Adipocyte (in vitro differentiated cells): ENCODE data around the gene CDC42BPA.

Experiments
- DNase-seq: peaks from one replicate; pipeline ENCODE4 v3.0.0-alpha.2; 2015; ENCODE audit warnings: low read depth
- H3K27me3 ChIP-seq: replicated peaks from 2 replicates; pipeline ENCODE4 v1.7.0; 2013; ENCODE audit warnings: mild to moderate bottlenecking, low read length, moderate library complexity; ENCODE audit not compliant: control insufficient read depth, insufficient read depth
- H3K36me3 ChIP-seq: 2 replicates; pipeline ENCODE4 v1.7.0; 2013; ENCODE audit warnings: low read length, mild to moderate bottlenecking, moderate library complexity; ENCODE audit not compliant: control insufficient read depth, insufficient read depth, severe bottlenecking
- H3K4me1 ChIP-seq: 2 replicates; pipeline ENCODE4 v1.7.0; 2013; ENCODE audit warnings: mild to moderate bottlenecking, low read length, moderate library complexity; ENCODE audit not compliant: control insufficient read depth, insufficient read depth
- H3K4me3 ChIP-seq: 2 replicates; pipeline ENCODE4 v1.7.0; 2013; ENCODE audit warnings: mild to moderate bottlenecking, low read length, moderate library complexity
- H3K9ac ChIP-seq: 2 replicates; pipeline ENCODE4 v1.7.0; 2013; ENCODE audit warnings: mild to moderate bottlenecking, low read length, moderate library complexity
- H3K9me3 ChIP-seq: 2 replicates; pipeline ENCODE4 v1.7.0; 2013; ENCODE audit warnings: mild to moderate bottlenecking, low read length, moderate library complexity; ENCODE audit not compliant: control insufficient read depth

Gene CDC42BPA

GRCh38 chr1:227333423-227333822 is 15.1 kb upstream of the CDC42BPA start:
- no peaks in the 10 kb centered on the region for H3K4me1 ChIP-seq
- no peak for DNase-seq
- peaks cover 9% of the 10 kb centered on the region for H3K9me3 ChIP-seq
- no peak overlapping the region for H3K9ac ChIP-seq
- H3K4me3 ChIP-seq, result no peak overlapping the region
- H3K36me3 ChIP-seq, result no peaks in the 10 kb centered on the region
- H3K27me3 ChIP-seq, result no peaks in the 10 kb centered on the region

GRCh38 chr1:227330279-227331076 is 12.2 kb upstream of the CDC42BPA start:
- peaks cover 9% of the 10 kb centered on the region for H3K9me3 ChIP-seq
- H3K4me3 ChIP-seq, result no peak overlapping the region
- H3K4me1 ChIP-seq, result no peaks in the 10 kb centered on the region
- no peaks in the 10 kb centered on the region for H3K36me3 ChIP-seq
- H3K27me3 ChIP-seq, result no peaks in the 10 kb centered on the region
- DNase-seq, result peak; percentile 60
- H3K9ac ChIP-seq, result no peak overlapping the region

- Histone ChIP-seq H3K9ac (no peak overlapping the region), H3K36me3 (no peaks in the 10 kb centered on the region), H3K9me3 (peaks cover 7% of the 10 kb centered on the region), H3K27me3 (no peaks in the 10 kb centered on the region), H3K4me3 (no peak overlapping the region), H3K4me1 (no peaks in the 10 kb centered on the region)
- no peak for DNase-seq
Observed at GRCh38 chr1:227328405-227329019, 10.2 kb upstream of the CDC42BPA start.

GRCh38 chr1:227325156-227325555 is 6.9 kb upstream of the CDC42BPA start:
- no peaks in the 10 kb centered on the region for H3K4me1 ChIP-seq
- no peaks in the 10 kb centered on the region for H3K36me3 ChIP-seq
- no peak overlapping the region for H3K4me3 ChIP-seq
- DNase-seq, result no peak
- no peaks in the 10 kb centered on the region for H3K27me3 ChIP-seq
- no peak overlapping the region for H3K9ac ChIP-seq
- H3K9me3 ChIP-seq, result no peaks in the 10 kb centered on the region

- peaks cover 4% of the 10 kb centered on the region for H3K4me1 ChIP-seq
- H3K4me3 ChIP-seq, result no peak overlapping the region
- no peaks in the 10 kb centered on the region for H3K27me3 ChIP-seq
- H3K36me3 ChIP-seq, result no peaks in the 10 kb centered on the region
- DNase-seq, result no peak
- no peaks in the 10 kb centered on the region for H3K9me3 ChIP-seq
- no peak overlapping the region for H3K9ac ChIP-seq
Observed at GRCh38 chr1:227323967-227324268, 5.6 kb upstream of the CDC42BPA start.

GRCh38 chr1:227323171-227323966 is 5.1 kb upstream of the CDC42BPA start:
- no peaks in the 10 kb centered on the region for H3K27me3 ChIP-seq
- no peak overlapping the region for H3K9ac ChIP-seq
- DNase-seq, result no peak
- H3K4me1 ChIP-seq, result peaks cover 4% of the 10 kb centered on the region
- H3K4me3 ChIP-seq, result no peak overlapping the region
- no peaks in the 10 kb centered on the region for H3K36me3 ChIP-seq
- no peaks in the 10 kb centered on the region for H3K9me3 ChIP-seq

GRCh38 chr1:227322376-227322775 is 4.1 kb upstream of the CDC42BPA start:
- no peak overlapping the region for H3K9ac ChIP-seq
- H3K36me3 ChIP-seq, result no peaks in the 10 kb centered on the region
- H3K27me3 ChIP-seq, result no peaks in the 10 kb centered on the region
- no peaks in the 10 kb centered on the region for H3K9me3 ChIP-seq
- H3K4me3 ChIP-seq, result no peak overlapping the region
- no peak for DNase-seq
- H3K4me1 ChIP-seq, result peaks cover 4% of the 10 kb centered on the region

GRCh38 chr1:227321035-227321434 is 2.7 kb upstream of the CDC42BPA start:
- H3K4me1 ChIP-seq, result peaks cover 4% of the 10 kb centered on the region
- H3K9ac ChIP-seq, result no peak overlapping the region
- no peaks in the 10 kb centered on the region for H3K9me3 ChIP-seq
- no peak overlapping the region for H3K4me3 ChIP-seq
- DNase-seq, result no peak
- no peaks in the 10 kb centered on the region for H3K36me3 ChIP-seq
- no peaks in the 10 kb centered on the region for H3K27me3 ChIP-seq

GRCh38 chr1:227320476-227320875 is 2.2 kb upstream of the CDC42BPA start:
- DNase-seq, result no peak
- no peaks in the 10 kb centered on the region for H3K9me3 ChIP-seq
- H3K27me3 ChIP-seq, result no peaks in the 10 kb centered on the region
- H3K4me1 ChIP-seq, result peaks cover 6% of the 10 kb centered on the region
- no peaks in the 10 kb centered on the region for H3K36me3 ChIP-seq
- H3K9ac ChIP-seq, result no peak overlapping the region
- H3K4me3 ChIP-seq, result no peak overlapping the region

GRCh38 chr1:227318853-227319607 is 738 bp upstream of the CDC42BPA start:
- DNase-seq, result peak; percentile 70
- peaks cover 7% of the 10 kb centered on the region for H3K4me1 ChIP-seq
- H3K36me3 ChIP-seq, result no peaks in the 10 kb centered on the region
- no peaks in the 10 kb centered on the region for H3K9me3 ChIP-seq
- no peaks in the 10 kb centered on the region for H3K27me3 ChIP-seq
- H3K4me3 ChIP-seq, result peak overlapping the region; percentile 97
- H3K9ac ChIP-seq, result peak overlapping the region; percentile 95

- Histone ChIP-seq H3K4me3 (peak overlapping the region; percentile 97), H3K27me3 (no peaks in the 10 kb centered on the region), H3K4me1 (peaks cover 12% of the 10 kb centered on the region), H3K9ac (peak overlapping the region; percentile 95), H3K9me3 (no peaks in the 10 kb centered on the region), H3K36me3 (no peaks in the 10 kb centered on the region)
- DNase-seq, result peak; percentile 83
Observed at GRCh38 chr1:227317523-227318015, 723 bp downstream of the CDC42BPA start.
